ENCODE results near the gene SPATA2L.

SPATA2L gene

DNA sequence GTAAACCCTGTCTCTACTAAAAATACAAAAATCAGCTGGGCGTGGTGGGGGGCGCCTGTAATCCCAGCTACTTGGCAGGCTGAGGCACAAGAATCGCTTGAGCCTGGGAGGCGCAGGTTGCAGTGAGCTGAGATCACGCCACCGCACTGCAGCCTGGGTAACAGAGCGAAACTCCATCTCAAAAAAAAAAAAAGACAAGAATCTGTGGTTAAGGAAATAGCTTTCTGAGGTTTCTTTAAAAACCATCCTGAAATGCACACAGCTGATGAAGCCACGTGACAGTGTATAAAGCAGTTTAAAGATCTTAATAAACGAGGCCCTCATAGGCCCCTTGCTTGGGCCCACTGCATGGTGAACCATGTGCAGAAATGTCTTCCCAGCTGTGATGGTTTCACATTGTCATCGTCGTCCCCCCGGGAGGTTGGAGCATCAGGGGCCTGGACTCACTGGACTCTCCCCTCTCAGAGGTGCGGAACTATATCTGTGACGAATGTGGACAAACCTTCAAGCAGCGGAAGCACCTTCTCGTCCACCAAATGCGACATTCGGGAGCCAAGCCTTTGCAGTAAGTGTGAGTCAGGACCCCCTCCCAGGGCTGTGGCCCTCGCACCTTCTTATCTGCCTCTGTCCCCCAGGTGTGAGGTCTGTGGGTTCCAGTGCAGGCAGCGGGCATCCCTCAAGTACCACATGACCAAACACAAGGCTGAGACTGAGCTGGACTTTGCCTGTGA lies 36.0 kb upstream of the SPATA2L start:
- Histone ChIP-seq H3K9me3 (ENCODE audit: low read length) (no peaks in the 10 kb centered on the region), H3K4me3 (ENCODE audit: low read depth in 1 of 2, low read length in 2 of 2) (no peak overlapping the region), H3K4me1 (ENCODE audit: insufficient read depth, low read length) (no peaks in the 10 kb centered on the region), H3K9ac (ENCODE audit: low read length) (no peak overlapping the region), H3K27ac (ENCODE audit: low read depth, low read length) (no peak overlapping the region), H3K36me3 (ENCODE audit: insufficient read depth, low read length) (peaks cover 74% of the 10 kb centered on the region), H3K27me3 (ENCODE audit: control insufficient read depth in 1 of 2, insufficient read depth in 2 of 2, low read length in 2 of 2) (no peaks in the 10 kb centered on the region)

DNA sequence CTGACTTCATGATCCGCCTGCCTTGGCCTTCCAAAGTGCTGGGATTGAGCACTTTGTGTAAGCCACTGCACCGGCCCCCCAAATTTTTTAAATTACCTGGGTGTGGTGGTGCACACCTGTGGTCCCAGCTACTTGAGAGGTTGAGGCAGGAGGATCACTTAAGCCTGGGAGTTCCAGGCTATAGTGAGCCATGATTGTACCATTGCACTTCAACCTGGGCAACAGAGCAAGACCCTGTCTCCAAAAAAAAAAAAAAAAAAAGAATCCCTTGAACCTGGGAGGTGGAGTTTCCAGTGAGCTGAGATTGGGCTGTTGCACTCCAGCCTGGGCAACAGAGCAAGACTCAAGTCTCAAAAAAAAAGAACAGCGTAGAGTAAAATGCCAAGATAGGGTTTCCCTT lies 35.0 kb upstream of the SPATA2L start:
- H3K4me3 ChIP-seq (ENCODE audit: low read depth in 1 of 2, low read length in 2 of 2) = no peak overlapping the region
- H3K27ac ChIP-seq (ENCODE audit: low read depth, low read length) = no peak overlapping the region
- no peaks in the 10 kb centered on the region for H3K9me3 ChIP-seq (ENCODE audit: low read length)
- H3K9ac ChIP-seq (ENCODE audit: low read length) = no peak overlapping the region
- no peaks in the 10 kb centered on the region for H3K4me1 ChIP-seq (ENCODE audit: insufficient read depth, low read length)
- H3K36me3 ChIP-seq (ENCODE audit: insufficient read depth, low read length) = peaks cover 84% of the 10 kb centered on the region
- H3K27me3 ChIP-seq (ENCODE audit: control insufficient read depth in 1 of 2, insufficient read depth in 2 of 2, low read length in 2 of 2) = no peaks in the 10 kb centered on the region

DNA sequence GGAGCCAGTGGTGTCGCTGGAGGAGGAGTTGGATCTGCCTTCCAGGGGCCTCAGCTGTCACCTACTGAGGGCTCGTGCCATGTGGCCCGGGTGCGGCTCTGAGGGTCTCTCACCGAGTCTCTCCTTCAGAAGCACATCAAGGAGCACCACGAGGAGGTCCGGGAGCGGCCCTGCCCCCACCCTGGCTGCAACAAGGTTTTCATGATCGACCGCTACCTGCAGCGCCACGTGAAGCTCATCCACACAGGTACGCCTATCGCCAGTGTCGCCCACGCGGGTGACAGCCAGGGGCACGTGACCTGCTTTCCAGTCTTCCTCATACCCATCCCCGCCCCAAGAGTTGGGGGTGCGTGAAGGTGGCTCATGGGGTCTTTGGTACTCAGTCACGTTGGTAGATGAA lies 32.3 kb upstream of the SPATA2L start:
- Histone ChIP-seq H3K4me3 (ENCODE audit: low read depth in 1 of 2, low read length in 2 of 2) (no peak overlapping the region), H3K9ac (ENCODE audit: low read length) (no peak overlapping the region), H3K9me3 (ENCODE audit: low read length) (no peaks in the 10 kb centered on the region), H3K4me1 (ENCODE audit: insufficient read depth, low read length) (no peaks in the 10 kb centered on the region), H3K36me3 (ENCODE audit: insufficient read depth, low read length) (peaks cover 93% of the 10 kb centered on the region), H3K27ac (ENCODE audit: low read depth, low read length) (no peak overlapping the region), H3K27me3 (ENCODE audit: control insufficient read depth in 1 of 2, insufficient read depth in 2 of 2, low read length in 2 of 2) (no peaks in the 10 kb centered on the region)

DNA sequence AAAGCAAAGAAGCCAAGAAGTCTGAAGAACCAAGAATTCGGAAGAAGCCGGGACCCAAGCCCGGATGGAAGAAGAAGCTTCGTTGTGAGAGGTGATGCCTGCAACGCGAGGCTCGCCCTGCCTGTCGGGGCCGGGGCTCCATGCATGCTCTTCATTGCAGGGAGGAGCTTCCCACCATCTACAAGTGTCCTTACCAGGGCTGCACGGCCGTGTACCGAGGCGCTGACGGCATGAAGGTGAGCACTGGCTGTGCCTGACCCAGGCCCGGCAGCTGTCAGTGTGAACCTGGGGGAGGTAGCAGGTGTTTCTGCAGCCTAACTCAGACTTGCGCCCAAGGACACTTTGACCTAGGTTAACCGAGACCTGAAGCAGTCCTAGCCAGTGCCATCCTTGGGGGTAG lies 31.8 kb upstream of the SPATA2L start:
- H3K4me3 ChIP-seq (ENCODE audit: low read depth in 1 of 2, low read length in 2 of 2) = no peak overlapping the region
- H3K9ac ChIP-seq (ENCODE audit: low read length) = no peak overlapping the region
- H3K9me3 ChIP-seq (ENCODE audit: low read length) = no peaks in the 10 kb centered on the region
- peaks cover 91% of the 10 kb centered on the region for H3K36me3 ChIP-seq (ENCODE audit: insufficient read depth, low read length)
- no peak overlapping the region for H3K27ac ChIP-seq (ENCODE audit: low read depth, low read length)
- H3K27me3 ChIP-seq (ENCODE audit: control insufficient read depth in 1 of 2, insufficient read depth in 2 of 2, low read length in 2 of 2) = no peaks in the 10 kb centered on the region
- H3K4me1 ChIP-seq (ENCODE audit: insufficient read depth, low read length) = no peaks in the 10 kb centered on the region

DNA sequence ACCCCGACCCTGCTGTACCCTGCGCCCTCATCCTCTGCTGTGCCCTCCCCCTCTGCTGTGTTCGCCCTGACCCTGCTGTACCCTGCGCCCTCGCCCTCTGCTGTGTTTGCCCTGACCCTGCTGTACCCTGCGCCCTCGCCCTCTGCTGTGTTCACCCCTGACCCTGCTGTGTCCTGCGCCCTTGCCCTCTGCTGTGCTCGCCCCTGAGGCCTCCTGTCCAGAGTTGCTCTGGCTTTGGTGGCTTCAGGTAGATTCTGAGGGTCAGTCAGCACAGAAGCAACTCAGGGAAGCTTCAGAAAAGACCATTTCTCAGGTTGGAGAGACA lies 31.4 kb upstream of the SPATA2L start:
- no peaks in the 10 kb centered on the region for H3K4me1 ChIP-seq (ENCODE audit: insufficient read depth, low read length)
- no peak overlapping the region for H3K9ac ChIP-seq (ENCODE audit: low read length)
- peaks cover 89% of the 10 kb centered on the region for H3K36me3 ChIP-seq (ENCODE audit: insufficient read depth, low read length)
- no peak overlapping the region for H3K4me3 ChIP-seq (ENCODE audit: low read depth in 1 of 2, low read length in 2 of 2)
- H3K9me3 ChIP-seq (ENCODE audit: low read length) = no peaks in the 10 kb centered on the region
- H3K27me3 ChIP-seq (ENCODE audit: control insufficient read depth in 1 of 2, insufficient read depth in 2 of 2, low read length in 2 of 2) = no peaks in the 10 kb centered on the region
- H3K27ac ChIP-seq (ENCODE audit: low read depth, low read length) = no peak overlapping the region

DNA sequence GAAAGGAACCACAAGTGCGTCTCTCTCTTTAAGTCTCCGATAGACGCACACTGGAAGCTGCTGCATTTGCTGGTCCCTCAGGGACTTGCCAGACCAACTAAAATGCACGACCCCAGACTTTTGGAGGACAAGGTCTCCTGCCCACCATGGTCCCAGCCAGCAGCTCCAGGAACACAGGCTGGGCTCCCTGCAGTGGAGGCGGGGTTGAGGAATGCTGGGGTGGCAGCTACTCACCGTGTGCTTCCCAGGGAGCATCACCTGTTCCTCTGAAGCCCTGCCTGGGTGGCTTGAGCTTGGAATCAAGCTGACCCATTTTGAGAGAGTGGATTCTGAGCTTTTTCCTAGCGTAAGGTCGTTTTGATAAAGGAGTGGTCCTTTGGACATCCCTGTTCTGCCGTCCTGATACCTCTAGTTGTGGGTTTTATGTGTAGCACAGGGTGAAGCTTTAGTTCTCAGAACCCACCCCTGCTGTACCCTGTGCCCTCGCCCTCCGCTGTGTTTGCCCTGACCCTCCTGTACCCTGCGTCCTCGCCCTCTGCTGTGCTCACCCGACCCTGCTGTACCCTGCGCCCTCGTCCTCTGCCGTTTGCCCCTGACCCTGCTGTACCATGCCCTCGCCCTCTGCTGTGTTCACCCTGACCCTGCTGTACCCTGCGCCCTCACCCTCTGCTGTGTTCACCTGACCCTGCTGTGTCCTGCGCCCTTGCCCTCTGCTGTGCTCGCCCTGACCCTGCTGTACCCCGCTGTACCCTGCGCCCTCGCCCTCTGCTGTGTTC lies 30.8 kb upstream of the SPATA2L start:
- H3K9me3 ChIP-seq (ENCODE audit: low read length) = no peaks in the 10 kb centered on the region
- no peaks in the 10 kb centered on the region for H3K27me3 ChIP-seq (ENCODE audit: control insufficient read depth in 1 of 2, insufficient read depth in 2 of 2, low read length in 2 of 2)
- peaks cover 89% of the 10 kb centered on the region for H3K36me3 ChIP-seq (ENCODE audit: insufficient read depth, low read length)
- H3K4me3 ChIP-seq (ENCODE audit: low read depth in 1 of 2, low read length in 2 of 2) = no peak overlapping the region
- H3K4me1 ChIP-seq (ENCODE audit: insufficient read depth, low read length) = no peaks in the 10 kb centered on the region
- H3K27ac ChIP-seq (ENCODE audit: low read depth, low read length) = no peak overlapping the region
- H3K9ac ChIP-seq (ENCODE audit: low read length) = no peak overlapping the region

DNA sequence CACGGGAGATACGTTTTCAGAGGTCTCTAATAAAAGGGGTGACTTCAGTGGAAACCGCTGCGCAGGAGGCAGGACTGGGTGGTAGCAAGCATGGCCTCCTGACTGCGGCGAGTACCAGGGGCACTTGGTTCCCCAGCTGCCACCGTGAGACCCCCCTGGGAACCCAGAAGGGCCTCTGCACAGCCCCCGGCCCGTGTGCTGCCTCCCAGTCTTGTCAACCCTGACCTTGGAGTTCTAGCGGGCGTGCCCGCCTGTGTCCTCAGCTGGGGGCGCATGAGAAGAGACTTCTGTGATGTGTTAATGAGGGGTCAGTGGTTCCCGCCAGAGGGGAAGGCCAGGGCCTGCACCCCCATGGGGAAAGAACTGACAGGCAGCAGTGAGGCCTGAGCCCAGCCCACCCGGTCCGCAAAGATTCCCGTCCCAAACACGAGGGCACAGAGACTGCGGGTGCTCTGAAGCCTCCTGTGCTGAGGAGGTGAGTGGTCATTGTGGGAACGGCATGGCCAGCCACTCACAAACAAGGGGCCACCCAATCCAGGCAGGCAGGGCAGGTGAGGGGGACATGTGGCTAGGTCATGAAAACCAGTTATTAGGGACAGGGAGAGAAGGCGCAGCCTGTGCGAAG lies 29.2 kb upstream of the SPATA2L start:
- peaks cover 79% of the 10 kb centered on the region for H3K36me3 ChIP-seq (ENCODE audit: insufficient read depth, low read length)
- no peak overlapping the region for H3K9ac ChIP-seq (ENCODE audit: low read length)
- no peaks in the 10 kb centered on the region for H3K4me1 ChIP-seq (ENCODE audit: insufficient read depth, low read length)
- no peak overlapping the region for H3K27ac ChIP-seq (ENCODE audit: low read depth, low read length)
- no peaks in the 10 kb centered on the region for H3K27me3 ChIP-seq (ENCODE audit: control insufficient read depth in 1 of 2, insufficient read depth in 2 of 2, low read length in 2 of 2)
- H3K9me3 ChIP-seq (ENCODE audit: low read length) = no peaks in the 10 kb centered on the region
- no peak overlapping the region for H3K4me3 ChIP-seq (ENCODE audit: low read depth in 1 of 2, low read length in 2 of 2)

DNA sequence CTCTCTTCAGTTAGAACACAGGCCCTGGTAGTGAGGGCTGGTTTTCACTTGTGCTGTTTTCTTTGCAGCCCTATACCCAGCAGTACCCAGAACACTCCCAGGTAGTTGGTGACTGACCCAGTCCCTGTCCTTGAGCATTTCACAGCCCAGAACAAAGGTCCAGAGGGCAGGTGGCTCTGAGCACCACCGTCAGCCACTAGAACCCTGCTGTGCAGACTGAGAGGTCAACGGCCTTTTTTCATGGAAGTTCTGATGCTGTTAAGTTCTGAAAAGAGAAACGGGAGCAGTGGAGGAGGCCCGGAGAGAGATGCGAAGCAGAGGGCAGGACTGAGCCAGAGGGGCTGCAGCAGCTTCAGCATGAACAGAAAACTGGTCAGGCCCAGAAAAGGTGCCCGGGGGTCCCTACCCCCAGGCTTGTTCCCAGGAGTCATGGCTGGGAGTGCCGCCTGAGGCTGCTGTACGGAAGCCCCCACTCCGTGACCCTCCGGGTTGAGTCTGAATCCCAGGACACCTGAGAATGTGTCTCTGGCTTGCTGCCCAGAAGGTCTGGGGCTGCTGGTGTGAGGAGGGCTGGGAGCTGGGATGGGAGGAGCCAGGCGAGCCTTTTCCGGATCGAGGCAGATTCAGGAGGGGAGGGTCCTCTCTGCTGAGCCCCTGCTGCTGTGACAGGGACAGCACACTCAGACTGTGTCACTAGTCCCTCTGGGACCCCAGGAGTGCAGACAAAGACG lies 28.5 kb upstream of the SPATA2L start:
- Histone ChIP-seq H3K27me3 (ENCODE audit: control insufficient read depth in 1 of 2, insufficient read depth in 2 of 2, low read length in 2 of 2) (no peaks in the 10 kb centered on the region), H3K9me3 (ENCODE audit: low read length) (no peaks in the 10 kb centered on the region), H3K4me3 (ENCODE audit: low read depth in 1 of 2, low read length in 2 of 2) (no peak overlapping the region), H3K27ac (ENCODE audit: low read depth, low read length) (no peak overlapping the region), H3K9ac (ENCODE audit: low read length) (no peak overlapping the region), H3K4me1 (ENCODE audit: insufficient read depth, low read length) (no peaks in the 10 kb centered on the region), H3K36me3 (ENCODE audit: insufficient read depth, low read length) (peaks cover 72% of the 10 kb centered on the region)

DNA sequence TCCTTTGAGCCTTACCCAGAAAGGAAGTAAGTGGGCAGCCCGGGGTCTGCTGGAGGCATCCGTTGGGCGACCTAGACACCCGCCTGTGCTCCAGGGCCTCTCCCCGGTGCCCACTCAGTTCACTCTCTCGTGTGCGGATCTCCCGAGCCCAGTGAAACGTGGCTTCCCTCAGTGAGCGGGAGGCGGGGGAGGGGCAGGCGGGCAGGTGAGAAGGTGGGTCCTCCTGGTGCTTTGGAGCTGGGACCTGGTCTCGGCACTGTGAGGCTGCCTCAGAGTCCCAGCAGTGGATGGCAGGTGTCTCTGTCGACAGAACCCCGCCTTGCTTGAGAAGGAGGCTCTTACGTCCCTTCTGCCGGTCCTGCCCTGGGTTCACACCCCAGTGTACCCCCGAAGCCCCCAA lies 27.8 kb upstream of the SPATA2L start:
- Histone ChIP-seq H3K36me3 (ENCODE audit: insufficient read depth, low read length) (peaks cover 69% of the 10 kb centered on the region), H3K9ac (ENCODE audit: low read length) (no peak overlapping the region), H3K27me3 (ENCODE audit: control insufficient read depth in 1 of 2, insufficient read depth in 2 of 2, low read length in 2 of 2) (no peaks in the 10 kb centered on the region), H3K9me3 (ENCODE audit: low read length) (no peaks in the 10 kb centered on the region), H3K27ac (ENCODE audit: low read depth, low read length) (no peak overlapping the region), H3K4me1 (ENCODE audit: insufficient read depth, low read length) (no peaks in the 10 kb centered on the region), H3K4me3 (ENCODE audit: low read depth in 1 of 2, low read length in 2 of 2) (no peak overlapping the region)

DNA sequence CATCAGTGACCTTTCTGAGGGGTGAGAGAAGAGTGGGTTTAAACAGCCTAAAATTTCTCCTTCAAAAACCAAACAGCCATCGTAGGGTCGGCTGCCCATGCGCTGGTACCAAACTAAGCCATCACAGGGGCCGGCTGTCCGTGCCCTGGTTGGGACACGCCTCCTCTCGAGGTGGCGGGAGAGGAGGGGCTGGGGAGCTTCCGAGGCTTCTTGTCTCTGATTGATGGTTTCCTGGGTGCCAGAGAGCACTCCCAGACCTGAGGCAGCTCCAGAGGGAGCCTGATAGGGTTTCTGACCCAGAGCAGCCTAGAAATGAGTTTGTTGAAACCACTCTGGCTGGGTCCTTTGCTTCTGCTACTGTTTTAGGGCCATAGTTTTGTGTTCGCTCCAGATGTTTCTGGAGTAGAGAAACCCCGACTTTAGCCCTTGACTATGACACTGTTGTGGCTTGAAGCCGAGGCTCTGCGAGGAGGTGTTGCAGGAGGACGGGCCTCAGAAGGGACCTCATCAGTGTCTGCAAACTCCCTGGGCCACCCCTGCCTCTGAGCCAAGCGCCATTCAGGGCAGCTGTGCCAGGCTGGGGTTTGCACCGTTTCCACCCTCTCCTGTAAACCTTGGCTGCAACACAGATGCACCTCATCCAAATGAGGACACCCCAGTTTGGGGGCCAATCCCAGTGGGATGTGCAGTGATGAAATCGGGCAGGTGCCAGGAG lies 26.1 kb upstream of the SPATA2L start:
- Histone ChIP-seq H3K36me3 (ENCODE audit: insufficient read depth, low read length) (peaks cover 69% of the 10 kb centered on the region), H3K4me1 (ENCODE audit: insufficient read depth, low read length) (peaks cover 9% of the 10 kb centered on the region), H3K27me3 (ENCODE audit: control insufficient read depth in 1 of 2, insufficient read depth in 2 of 2, low read length in 2 of 2) (no peaks in the 10 kb centered on the region), H3K4me3 (ENCODE audit: low read depth in 1 of 2, low read length in 2 of 2) (no peak overlapping the region), H3K9ac (ENCODE audit: low read length) (no peak overlapping the region), H3K9me3 (ENCODE audit: low read length) (no peaks in the 10 kb centered on the region), H3K27ac (ENCODE audit: low read depth, low read length) (no peak overlapping the region)
